ENCODE measurements around the gene ZP1. TPM values are rescaled to one million over a fixed set of nuclear protein-coding genes. Genes with fewer than 3 reads are reported as not detected.
A peak's percentile ranks its signal among the peaks of the same experiment; 100 is the strongest.

ZP1 gene
- total and polyA plus RNA-seq, 2 experiments from 2014 or later = 1.9 TPM; not detected in 1

- no peak for DNase-seq (ENCODE audit: low read depth in 1 of 2, low spot score in 1 of 2)
- Histone ChIP-seq H3K27ac (no peak overlapping the region), H3K9me3 (ENCODE audit: low read depth) (no peaks in the 10 kb centered on the region), H3K36me3 (peaks cover 26% of the 10 kb centered on the region), H3K4me3 (no peak overlapping the region), H3K27me3 (no peaks in the 10 kb centered on the region), H3K4me1 (ENCODE audit: low read depth) (no peaks in the 10 kb centered on the region)
- TF ChIP-seq CTCF (IDR thresholded peaks at IDR 0.05; ENCODE audit: low read depth, low read length) = no peak
These were observed 56.0 kb downstream of the ZP1 start for GRCh38 chr11:60923326-60923725.

GRCh38 chr11:60923800-60924109 lies 56.4 kb downstream of the ZP1 start:
- no peak for TF ChIP-seq CTCF (IDR thresholded peaks at IDR 0.05; ENCODE audit: low read depth, low read length)
- Histone ChIP-seq H3K36me3 (peaks cover 27% of the 10 kb centered on the region), H3K4me3 (no peak overlapping the region), H3K4me1 (ENCODE audit: low read depth) (no peaks in the 10 kb centered on the region), H3K9me3 (ENCODE audit: low read depth) (no peaks in the 10 kb centered on the region), H3K27ac (no peak overlapping the region), H3K27me3 (no peaks in the 10 kb centered on the region)
- DNase-seq (ENCODE audit: low read depth in 1 of 2, low spot score in 1 of 2) = no peak

- H3K27ac ChIP-seq = no peak within 1 kb of the TSS
- peak; percentile 71 to 87 for DNase-seq (ENCODE audit: low read depth in 1 of 2, low spot score in 1 of 2)
- no peaks in the 10 kb centered on the region for H3K27me3 ChIP-seq
- H3K9me3 ChIP-seq (ENCODE audit: low read depth) = no peaks in the 10 kb centered on the region
- peaks cover 28% of the 10 kb centered on the region for H3K36me3 ChIP-seq
- H3K4me1 ChIP-seq (ENCODE audit: low read depth) = no peaks in the 10 kb centered on the region
- peak within 1 kb of the TSS; percentile 85 for H3K4me3 ChIP-seq
- TF ChIP-seq CTCF (IDR thresholded peaks at IDR 0.05; ENCODE audit: low read depth, low read length) = no peak
These were observed 57.0 kb downstream of the ZP1 start, which contains the start of gene TMEM132A for GRCh38 chr11:60924110-60924905. Gene TMEM132A (plus strand): TSS chr11:60924460. CDS start chr11:60924634, 174 bp downstream.

Other genes starting within 250 kb of the ZP1 start
- not detected in 2 replicates for gene MS4A8, start 167.9 kb upstream of the ZP1 start, total RNA-seq
- not detected in 2 replicates for gene MS4A8, start 167.9 kb upstream of the ZP1 start, polyA plus RNA-seq
- not detected in 2 replicates for gene MS4A18, start 142.8 kb upstream of the ZP1 start, total RNA-seq
- not detected in 2 replicates for gene MS4A18, start 142.8 kb upstream of the ZP1 start, polyA plus RNA-seq
- not detected in 2 replicates for gene MS4A15, start 110.7 kb upstream of the ZP1 start, total RNA-seq
- not detected in 2 replicates for gene MS4A15, start 110.7 kb upstream of the ZP1 start, polyA plus RNA-seq
- not detected in 2 replicates for gene MS4A10, start 82.2 kb upstream of the ZP1 start, total RNA-seq
- not detected in 2 replicates for gene MS4A10, start 82.2 kb upstream of the ZP1 start, polyA plus RNA-seq
- 16.5 and 18.1 TPM in 2 replicates for gene CCDC86, start 25.4 kb upstream of the ZP1 start, total RNA-seq
- gene CCDC86, start 25.4 kb upstream of the ZP1 start, polyA plus RNA-seq = 30.9 and 37.4 TPM in 2 replicates
- gene PTGDR2, start 11.6 kb upstream of the ZP1 start, total RNA-seq = 0.04 and 0.09 TPM in 2 replicates
- 0.07 TPM in 2 replicates for gene PTGDR2, start 11.6 kb upstream of the ZP1 start, polyA plus RNA-seq
- 58.8 and 75.2 TPM in 2 replicates for gene PRPF19, start 39.0 kb downstream of the ZP1 start, total RNA-seq
- 14.9 and 17.0 TPM in 2 replicates for gene PRPF19, start 39.0 kb downstream of the ZP1 start, polyA plus RNA-seq
- gene TMEM109, start 46.6 kb downstream of the ZP1 start, total RNA-seq = 56.7 and 66.3 TPM in 2 replicates
- gene TMEM109, start 46.6 kb downstream of the ZP1 start, polyA plus RNA-seq = 77.7 and 109 TPM in 2 replicates
- gene TMEM132A, start 56.9 kb downstream of the ZP1 start, total RNA-seq = 154 and 188 TPM in 2 replicates
- 143 and 176 TPM in 2 replicates for gene TMEM132A, start 56.9 kb downstream of the ZP1 start, polyA plus RNA-seq
- 2.1 TPM in 1 of 2 replicates, not detected in the other for gene SLC15A3, start 84.6 kb downstream of the ZP1 start, total RNA-seq
- 0.27 TPM in 1 of 2 replicates, not detected in the other for gene SLC15A3, start 84.6 kb downstream of the ZP1 start, polyA plus RNA-seq
- gene CD6, start 104.1 kb downstream of the ZP1 start, total RNA-seq = 0.35 and 4.2 TPM in 2 replicates
- gene CD6, start 104.1 kb downstream of the ZP1 start, polyA plus RNA-seq = not detected in 2 replicates
- gene CD5, start 234.9 kb downstream of the ZP1 start, total RNA-seq = not detected in 2 replicates
- not detected in 2 replicates for gene CD5, start 234.9 kb downstream of the ZP1 start, polyA plus RNA-seq

Data from cardiac muscle cell (in vitro differentiated cells and primary cell).